Psoas muscle (tissue), 8 donors: ENCODE data around the gene CMYA5. TPM values are rescaled to one million over a fixed set of nuclear protein-coding genes. Genes with fewer than 3 reads are reported as not detected.

Experiments
- ATAC-seq, 4 donors: fragments of 200-7000 bp; cut with Tn5 transposase; one replicate each; pipeline ENCODE4 v1.9.1; 2020; ENCODE audit warnings: moderate library complexity in 3 of 4, mild to moderate bottlenecking in 2 of 4
- DNase-seq, 2 donors: peaks; one replicate each; pipeline ENCODE4 v3.0.0-alpha.2; 2020
- H3K27ac ChIP-seq: fragments of 200-600 bp; one replicate; pipeline ENCODE4 v1.8.0; 2022
- H3K27me3 ChIP-seq, 3 donors: fragments of 200-600 bp in 1 of 3; one replicate each; pipeline versions ENCODE4 v1.6.1 to v1.8.0; 2013 to 2022; ENCODE audit warnings: low read length in 2 of 3, mild to moderate bottlenecking in 2 of 3, moderate library complexity in 1 of 3; ENCODE audit not compliant: insufficient read depth in 3 of 3
- H3K36me3 ChIP-seq, 2 donors: fragments of 200-600 bp in 1 of 2; one replicate each; pipeline versions ENCODE4 v1.6.1 to v1.8.0; 2013 to 2022; ENCODE audit warnings: low read depth in 1 of 2, mild to moderate bottlenecking in 1 of 2, moderate library complexity in 1 of 2; ENCODE audit not compliant: insufficient read depth in 1 of 2
- H3K4me1 ChIP-seq: fragments of 200-600 bp; one replicate; pipeline ENCODE4 v1.8.0; 2022
- H3K4me3 ChIP-seq: fragments of 200-600 bp; one replicate; pipeline ENCODE4 v1.8.0; 2022; ENCODE audit warnings: mild to moderate bottlenecking
- H3K9me3 ChIP-seq: fragments of 200-600 bp; one replicate; pipeline ENCODE4 v1.8.0; 2022
- CTCF ChIP-seq: fragments of 200-600 bp; IDR thresholded peaks from one replicate; pipeline ENCODE4 v1.8.0; 2022; ENCODE audit warnings: antibody characterized with exemption
- WGBS, 3 donors: extraction: QIAGEN DNeasy Blood & Tissue Kit; methylation state at CpG; one replicate each; pipeline versions ENCODE4 v1.1.6 to v1.1.7; 2013; 5-methylcytosine and 5-hydroxymethylcytosine counted together
- intact Hi-C, 2 donors: fragments of 100-400 bp; cut with DNase I; formaldehyde crosslinking; loops; one replicate each; pipeline versions ENCODE4 v1.11.0 to v1.14.2; 2022
- polyA plus RNA-seq, 3 donors: library from polyadenylated mRNA; stranded (reverse); fragments of 200-250 nt; gene quantifications; one replicate each; pipeline ENCODE4 v1.2.3, GENCODE V29; 2013
- total RNA-seq, 4 donors: library from RNA; stranded (reverse); fragmentation: NEBNext Ultra II Directional in 2 of 4; extraction: Animal tissue kit (Norgen Biotek cat#: 25700) in 2 of 4; gene quantifications; one replicate each; pipeline versions ENCODE4 v1.2.1 to v1.2.4, GENCODE V29; 2021 to 2023
- donor health status: healthy with polysubstance abuse.
- donor health status: DM: no; HTN: no; CAD: no; lungs with moderate emphysema.
- donor health status: Bipolar disorder and iron deficiency.
- donor health status: healthy.
- donor health status: DM: yes; HTN: yes; CAD: no.
- donor health status: DM: no; HTN: no; CAD: no.
- donor health status: DM: no; HTN: no; CAD: no.
- donor health status: DM: yes; HTN: yes; CAD: no.

The CMYA5 gene
- total and polyA plus RNA-seq, 7 donors = 290 to 1,472 (median 1,216) TPM

GRCh38 chr5:79794347-79794746 is 104.7 kb downstream of the CMYA5 start:
- Histone ChIP-seq H3K4me3 (no peak overlapping the region), H3K27me3 (no peaks in the 10 kb centered on the region), H3K4me1 (peaks cover 53% of the 10 kb centered on the region), H3K36me3 (peaks cover 2 to 99% of the 10 kb centered on the region in 2 donors), H3K27ac (peak overlapping the region; percentile 75), H3K9me3 (no peaks in the 10 kb centered on the region)
- ATAC-seq (no peak), DNase-seq (no peak)
- no peak for TF ChIP-seq CTCF
- 68 to 86% (median 79%) methylated on average over 3 of the region's 3 CpGs for WGBS, 3 donors
- intact Hi-C loops = no loop called here

- Histone ChIP-seq H3K4me3 (no peak overlapping the region), H3K27me3 (no peaks in the 10 kb centered on the region), H3K27ac (peak overlapping the region; percentile 30), H3K9me3 (no peaks in the 10 kb centered on the region), H3K4me1 (peaks cover 54% of the 10 kb centered on the region), H3K36me3 (peaks cover 5 to 99% of the 10 kb centered on the region in 2 donors)
- intact Hi-C loops = no loop called here
- DNase-seq (peak; percentile 35 to 63), ATAC-seq (peak; percentile 53 to 64 (median 54))
- 35 to 53% (median 48%) methylated on average over 8 of the region's 8 CpGs for WGBS, 3 donors
- TF ChIP-seq CTCF = no peak
Measured at GRCh38 chr5:79795764-79796398, 106.2 kb downstream of the CMYA5 start.

- intact Hi-C loops = no loop called here
- no peak for DNase-seq
- Histone ChIP-seq H3K27me3 (no peaks in the 10 kb centered on the region), H3K4me3 (no peak overlapping the region), H3K9me3 (no peaks in the 10 kb centered on the region), H3K36me3 (peaks cover 5 to 99% of the 10 kb centered on the region in 2 donors), H3K4me1 (peaks cover 48% of the 10 kb centered on the region), H3K27ac (peak overlapping the region; percentile 63)
- no peak for TF ChIP-seq CTCF
- 66 to 72% (median 69%) methylated on average over 7 of the region's 7 CpGs for WGBS, 3 donors
- ATAC-seq = peak in 3 of 4 donors; percentile 48 to 60 (median 52)
Measured at GRCh38 chr5:79798893-79799590, 109.4 kb downstream of the CMYA5 start.

GRCh38 chr5:79800979-79801827 is 111.6 kb downstream of the CMYA5 start:
- 76 to 82% (median 79%) methylated on average over 8 of the region's 8 CpGs for WGBS, 3 donors
- no peak overlapping the region for H3K4me3 ChIP-seq
- H3K27ac ChIP-seq = peak overlapping the region; percentile 61
- intact Hi-C loops = no loop called here
- peaks cover 7 to 90% of the 10 kb centered on the region in 2 donors for H3K36me3 ChIP-seq
- ATAC-seq (peak; percentile 33 to 54 (median 46)), DNase-seq (no peak)
- H3K27me3 ChIP-seq = no peaks in the 10 kb centered on the region
- H3K4me1 ChIP-seq = peaks cover 38% of the 10 kb centered on the region
- no peaks in the 10 kb centered on the region for H3K9me3 ChIP-seq
- TF ChIP-seq CTCF = no peak
